ENCODE measurements around the gene PRTFDC1. TPM values are rescaled to one million over a fixed set of nuclear protein-coding genes. Genes with fewer than 3 reads are reported as not detected.

Gene PRTFDC1
- total and polyA plus RNA-seq, 11 donors = 1.9 to 13.1 (median 4.6) TPM

- H3K4me1 ChIP-seq = peaks cover 0 to 13% (median 6%) of the 10 kb centered on the region in 12 donors
- TF ChIP-seq POLR2A (IDR thresholded peaks at IDR 0.05) (no peak), CTCF (IDR thresholded peaks at IDR 0.05) (no peak)
- peak in 3 of 4 donors; percentile 29 to 52 (median 29) for ATAC-seq
- no peak overlapping the region for H3K4me3 ChIP-seq
- 30 to 37% (median 33%) methylated on average over 9 to 10 of the region's 10 CpGs for WGBS, 4 donors
- H3K9me3 ChIP-seq = peaks cover 0 to 6% (median 0%) of the 10 kb centered on the region in 12 donors
- intact Hi-C loops (cut with DNase I) = no loop called here
- no peak overlapping the region for H3K27ac ChIP-seq
- peak in 3 of 5 donors; percentile 10 to 28 (median 28) for DNase-seq
- H3K36me3 ChIP-seq = no peaks in the 10 kb centered on the region
- no peaks in the 10 kb centered on the region for H3K27me3 ChIP-seq
These were observed 93.8 kb downstream of the PRTFDC1 start for GRCh38 chr10:24858288-24859270.

GRCh38 chr10:24857031-24857725 is 95.2 kb downstream of the PRTFDC1 start:
- intact Hi-C loops (cut with DNase I) = no loop called here
- Histone ChIP-seq H3K27ac (no peak overlapping the region), H3K27me3 (no peaks in the 10 kb centered on the region), H3K36me3 (no peaks in the 10 kb centered on the region), H3K4me1 (peaks cover 0 to 13% (median 6%) of the 10 kb centered on the region in 12 donors), H3K9me3 (no peaks in the 10 kb centered on the region), H3K4me3 (no peak overlapping the region)
- ATAC-seq = no peak
- 80 to 84% (median 82%) methylated on average over 8 of the region's 8 CpGs for WGBS, 4 donors
- no peak for DNase-seq
- no peak for TF ChIP-seq POLR2A (IDR thresholded peaks at IDR 0.05)
- TF ChIP-seq CTCF (IDR thresholded peaks at IDR 0.05) = no peak

GRCh38 chr10:24854256-24854655 is 98.2 kb downstream of the PRTFDC1 start:
- intact Hi-C loops (cut with DNase I) = no loop called here
- Histone ChIP-seq H3K4me3 (no peak overlapping the region), H3K36me3 (no peaks in the 10 kb centered on the region), H3K27me3 (no peaks in the 10 kb centered on the region), H3K27ac (no peak overlapping the region), H3K9me3 (no peaks in the 10 kb centered on the region), H3K4me1 (peaks cover 0 to 19% (median 6%) of the 10 kb centered on the region in 12 donors)
- no peak for ATAC-seq
- WGBS, 4 donors = 87 to 94% (median 90%) methylated on average over 6 of the region's 6 CpGs
- no peak for DNase-seq
- TF ChIP-seq CTCF (IDR thresholded peaks at IDR 0.05) = no peak
- TF ChIP-seq POLR2A (IDR thresholded peaks at IDR 0.05) = no peak

GRCh38 chr10:24853661-24854060 is 98.7 kb downstream of the PRTFDC1 start:
- ATAC-seq (no peak), DNase-seq (no peak)
- TF ChIP-seq POLR2A (IDR thresholded peaks at IDR 0.05) (no peak), CTCF (IDR thresholded peaks at IDR 0.05) (no peak)
- Histone ChIP-seq H3K27ac (no peak overlapping the region), H3K4me1 (peaks cover 0 to 19% (median 3%) of the 10 kb centered on the region in 12 donors), H3K27me3 (no peaks in the 10 kb centered on the region), H3K4me3 (no peak overlapping the region), H3K9me3 (no peaks in the 10 kb centered on the region), H3K36me3 (no peaks in the 10 kb centered on the region)
- intact Hi-C loops (cut with DNase I) = no loop called here

Data from heart left ventricle (tissue), 16 donors.